ENCODE results near the gene CYRIA.

- no peak for TF ChIP-seq CTCF (conservative IDR thresholded peaks at IDR 0.05; ENCODE audit: low read length)
- TF ChIP-seq EZH2phosphoT487 (IDR thresholded peaks at IDR 0.05; ENCODE audit: borderline replicate concordance) = no peak
These were observed 6.1 kb upstream of the CYRIA start for GRCh38 chr2:16671760-16672159.

Data from Loucy (cell line).